OCI-LY1 (cell line): ENCODE measurements around the gene PHACTR2.
"Not testable (repeated sequence)": the region's sequence is repeated elsewhere in the genome, so short reads cannot be mapped to it uniquely, and the experiment has no call there.

Source experiments
- H2AFZ ChIP-seq: fragments of 200-600 bp; sonication (generic), shearing (Covaris generic); 2 replicates; pipeline ENCODE4 v1.6.0; 2014; ENCODE audit warnings: antibody characterized with exemption, mild to moderate bottlenecking, low read length
- H3F3A ChIP-seq: fragments of 200-600 bp; sonication (generic), shearing (Covaris generic); 2 replicates; pipeline ENCODE4 v1.6.0; 2014; ENCODE audit warnings: mild to moderate bottlenecking, antibody characterized with exemption, low read length, moderate library complexity; ENCODE audit not compliant: insufficient read depth
- H3K27ac ChIP-seq: fragments of 200-600 bp; sonication (generic); 2 replicates; pipeline ENCODE4 v1.5.1; 2014; ENCODE audit warnings: low read length, mixed run types, mild to moderate bottlenecking, low read depth; ENCODE audit not compliant: poor library complexity, severe bottlenecking
- H3K27me3 ChIP-seq: fragments of 200-600 bp; sonication (generic); 2 replicates; pipeline ENCODE4 v1.6.0; 2014; ENCODE audit warnings: antibody characterized with exemption, mild to moderate bottlenecking, low read length, moderate library complexity; ENCODE audit not compliant: insufficient read depth
- H3K36me3 ChIP-seq: fragments of 200-600 bp; sonication (generic); 2 replicates; pipeline ENCODE4 v1.6.1; 2014; ENCODE audit warnings: mild to moderate bottlenecking, antibody characterized with exemption, low read length, moderate library complexity, mixed read lengths; ENCODE audit not compliant: insufficient read depth
- H3K4me1 ChIP-seq: fragments of 200-600 bp; sonication (generic); 2 replicates; pipeline ENCODE4 v1.5.1; 2014; ENCODE audit warnings: mild to moderate bottlenecking, low read length, moderate library complexity; ENCODE audit not compliant: insufficient read depth, severe bottlenecking
- H3K4me2 ChIP-seq: fragments of 200-600 bp; sonication (generic), shearing (Covaris generic); 2 replicates; pipeline ENCODE4 v1.6.1; 2014; ENCODE audit warnings: low read length
- H3K4me3 ChIP-seq: fragments of 200-600 bp; sonication (generic); 2 replicates; pipeline ENCODE4 v1.5.1; 2014; ENCODE audit warnings: low read length, low read depth, mild to moderate bottlenecking, mixed read lengths; ENCODE audit not compliant: poor library complexity, severe bottlenecking
- H3K79me2 ChIP-seq: fragments of 200-600 bp; shearing (Covaris generic); 2 replicates; pipeline ENCODE4 v1.6.1; 2016; ENCODE audit warnings: mixed run types, low read length, mixed read lengths; ENCODE audit not compliant: insufficient read depth
- H3K9ac ChIP-seq: fragments of 200-600 bp; sonication (generic), shearing (Covaris generic); 2 replicates; pipeline ENCODE4 v1.6.1; 2014; ENCODE audit warnings: mild to moderate bottlenecking, low read length, mixed read lengths
- H3K9me2 ChIP-seq: fragments of 200-600 bp; sonication (generic), shearing (Covaris generic); 2 replicates; pipeline ENCODE4 v1.6.1; 2014; ENCODE audit warnings: low read depth, mild to moderate bottlenecking, low read length, mixed read lengths
- H3K9me3 ChIP-seq: fragments of 200-600 bp; shearing (Covaris generic); 2 replicates; pipeline ENCODE4 v1.6.1; 2014; ENCODE audit warnings: low read length, mixed read lengths
- H4K20me1 ChIP-seq: fragments of 200-600 bp; sonication (generic), shearing (Covaris generic); 2 replicates; pipeline ENCODE4 v1.6.0; 2016; ENCODE audit warnings: mild to moderate bottlenecking, low read length; ENCODE audit not compliant: insufficient read depth
- EZH2 ChIP-seq: fragments of 200-600 bp; sonication (generic), shearing (Covaris generic); IDR thresholded peaks from 2 replicates; pipeline ENCODE4 v1.8.0; 2017; ENCODE audit warnings: borderline replicate concordance, mixed run types, mild to moderate bottlenecking, antibody characterized with exemption, low read length, moderate library complexity, mixed read lengths
- TF ChIP-seq, protein P1 (sequence below): fragments of 200-600 bp; sonication (generic), shearing (Covaris generic); IDR thresholded peaks from 2 replicates; pipeline ENCODE4 v1.5.1; 2017; ENCODE audit warnings: mild to moderate bottlenecking, antibody characterized with exemption, low read length, moderate library complexity, mixed read lengths

Gene PHACTR2

DNA sequence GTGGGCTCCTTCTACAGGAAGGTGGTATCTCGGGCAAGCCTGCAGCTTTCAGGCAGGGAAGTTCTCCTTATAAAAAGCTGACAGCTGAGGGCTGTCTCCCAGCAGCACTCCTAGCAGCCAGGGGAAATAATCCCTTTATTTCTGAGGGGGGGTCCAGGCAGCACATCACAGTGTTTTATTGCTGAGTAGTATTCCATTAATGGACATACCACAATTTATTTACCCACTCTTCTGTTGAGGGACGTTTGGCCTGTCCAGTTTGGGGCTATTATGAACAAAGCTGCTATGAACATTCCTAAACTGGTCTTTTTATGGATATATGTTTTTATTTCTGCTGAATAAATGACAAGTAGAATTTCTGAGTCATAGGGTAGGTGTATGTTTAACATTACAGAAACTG is 20.0 kb upstream of the PHACTR2 start:
- Histone ChIP-seq H2AFZ (no peak overlapping the region), H4K20me1 (no peaks in the 10 kb centered on the region), H3K9ac (no peak overlapping the region), H3K9me3 (no peaks in the 10 kb centered on the region), H3K27ac (no peak overlapping the region), H3K79me2 (no peaks in the 10 kb centered on the region), H3F3A (no peaks in the 10 kb centered on the region), H3K4me1 (no peaks in the 10 kb centered on the region), H3K9me2 (no peaks in the 10 kb centered on the region), H3K4me3 (no peak overlapping the region), H3K27me3 (no peaks in the 10 kb centered on the region), H3K4me2 (no peak overlapping the region), H3K36me3 (no peaks in the 10 kb centered on the region)
- TF ChIP-seq, protein P1, sequence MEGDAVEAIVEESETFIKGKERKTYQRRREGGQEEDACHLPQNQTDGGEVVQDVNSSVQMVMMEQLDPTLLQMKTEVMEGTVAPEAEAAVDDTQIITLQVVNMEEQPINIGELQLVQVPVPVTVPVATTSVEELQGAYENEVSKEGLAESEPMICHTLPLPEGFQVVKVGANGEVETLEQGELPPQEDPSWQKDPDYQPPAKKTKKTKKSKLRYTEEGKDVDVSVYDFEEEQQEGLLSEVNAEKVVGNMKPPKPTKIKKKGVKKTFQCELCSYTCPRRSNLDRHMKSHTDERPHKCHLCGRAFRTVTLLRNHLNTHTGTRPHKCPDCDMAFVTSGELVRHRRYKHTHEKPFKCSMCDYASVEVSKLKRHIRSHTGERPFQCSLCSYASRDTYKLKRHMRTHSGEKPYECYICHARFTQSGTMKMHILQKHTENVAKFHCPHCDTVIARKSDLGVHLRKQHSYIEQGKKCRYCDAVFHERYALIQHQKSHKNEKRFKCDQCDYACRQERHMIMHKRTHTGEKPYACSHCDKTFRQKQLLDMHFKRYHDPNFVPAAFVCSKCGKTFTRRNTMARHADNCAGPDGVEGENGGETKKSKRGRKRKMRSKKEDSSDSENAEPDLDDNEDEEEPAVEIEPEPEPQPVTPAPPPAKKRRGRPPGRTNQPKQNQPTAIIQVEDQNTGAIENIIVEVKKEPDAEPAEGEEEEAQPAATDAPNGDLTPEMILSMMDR: no peak
- TF ChIP-seq EZH2: no peak

DNA sequence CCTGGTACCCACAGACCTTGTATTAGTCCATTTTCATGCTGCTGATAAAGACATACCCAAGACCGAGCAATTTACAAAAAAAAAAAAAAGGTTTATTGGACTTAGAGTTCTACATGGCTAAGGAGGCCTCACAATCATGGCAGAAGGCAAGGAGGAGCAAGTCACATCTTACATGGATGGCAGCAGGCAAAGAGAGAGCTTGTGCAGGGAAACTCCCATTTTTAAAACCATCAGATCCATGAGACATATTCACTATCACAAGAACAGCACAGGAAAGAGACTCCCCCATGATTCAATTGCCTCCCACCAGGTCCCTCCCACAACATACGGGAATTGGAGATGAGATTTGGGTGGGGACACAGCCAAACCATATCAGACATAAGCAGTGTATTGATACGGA is 17.6 kb upstream of the PHACTR2 start:
- not testable (repeated sequence) for H3K79me2 ChIP-seq, H3F3A ChIP-seq, H3K9me3 ChIP-seq, H3K9me2 ChIP-seq, H4K20me1 ChIP-seq, H2AFZ ChIP-seq, H3K27ac ChIP-seq, H3K9ac ChIP-seq, H3K4me3 ChIP-seq, H3K4me1 ChIP-seq, H3K36me3 ChIP-seq, H3K27me3 ChIP-seq, H3K4me2 ChIP-seq

DNA sequence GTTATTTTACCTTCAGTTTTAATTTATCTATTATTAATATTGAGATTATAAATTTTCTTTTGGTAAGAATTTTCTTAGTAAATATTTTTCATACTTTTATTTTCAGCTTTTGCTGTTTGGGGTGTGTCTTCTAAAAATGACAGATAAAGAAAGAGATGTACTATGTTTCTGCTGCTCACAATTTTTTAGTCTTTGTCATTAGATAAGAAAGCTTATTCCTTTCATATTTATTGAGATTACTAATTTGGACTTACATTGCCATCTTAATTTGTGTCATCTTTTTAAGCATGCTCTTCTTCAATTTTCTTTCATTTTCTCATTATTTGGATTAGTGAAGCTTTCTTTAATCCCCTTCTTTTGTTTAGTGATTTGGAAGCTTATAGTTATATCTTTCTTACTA is 13.6 kb upstream of the PHACTR2 start:
- no peaks in the 10 kb centered on the region for H3K4me1 ChIP-seq
- H3K4me2 ChIP-seq: no peak overlapping the region
- H4K20me1 ChIP-seq: no peaks in the 10 kb centered on the region
- no peak overlapping the region for H2AFZ ChIP-seq
- no peaks in the 10 kb centered on the region for H3K79me2 ChIP-seq
- H3K9me3 ChIP-seq: no peaks in the 10 kb centered on the region
- H3K27ac ChIP-seq: no peak overlapping the region
- no peaks in the 10 kb centered on the region for H3K27me3 ChIP-seq
- H3K9me2 ChIP-seq: no peaks in the 10 kb centered on the region
- no peaks in the 10 kb centered on the region for H3K36me3 ChIP-seq
- H3F3A ChIP-seq: no peaks in the 10 kb centered on the region
- H3K9ac ChIP-seq: no peak overlapping the region
- no peak overlapping the region for H3K4me3 ChIP-seq
- TF ChIP-seq, protein P1: no peak
- no peak for TF ChIP-seq EZH2

DNA sequence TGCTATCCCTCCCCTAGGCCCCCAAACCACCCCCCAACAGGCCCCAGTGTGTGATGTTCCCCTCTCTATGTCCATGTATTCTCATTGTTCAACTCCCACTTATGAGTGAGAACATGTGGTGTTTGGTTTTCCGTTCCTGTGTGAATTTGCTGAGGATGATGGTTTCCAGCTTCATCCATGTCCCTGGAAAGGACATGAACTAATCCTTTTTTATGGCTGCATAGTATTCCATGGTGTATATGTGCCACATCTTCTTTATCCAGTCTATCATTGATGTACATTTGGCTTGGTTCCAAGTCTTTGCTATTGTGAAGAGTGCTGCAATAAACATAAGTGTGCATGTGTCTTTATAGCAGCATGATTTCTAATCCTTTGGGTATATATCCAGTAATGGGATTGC is 11.8 kb upstream of the PHACTR2 start:
- not testable (repeated sequence) for H3K9me3 ChIP-seq, H3K4me3 ChIP-seq, H2AFZ ChIP-seq, H3K4me2 ChIP-seq, H3K4me1 ChIP-seq, H4K20me1 ChIP-seq, H3K36me3 ChIP-seq, H3K27me3 ChIP-seq, H3K79me2 ChIP-seq, H3K27ac ChIP-seq, H3F3A ChIP-seq, H3K9ac ChIP-seq, H3K9me2 ChIP-seq

DNA sequence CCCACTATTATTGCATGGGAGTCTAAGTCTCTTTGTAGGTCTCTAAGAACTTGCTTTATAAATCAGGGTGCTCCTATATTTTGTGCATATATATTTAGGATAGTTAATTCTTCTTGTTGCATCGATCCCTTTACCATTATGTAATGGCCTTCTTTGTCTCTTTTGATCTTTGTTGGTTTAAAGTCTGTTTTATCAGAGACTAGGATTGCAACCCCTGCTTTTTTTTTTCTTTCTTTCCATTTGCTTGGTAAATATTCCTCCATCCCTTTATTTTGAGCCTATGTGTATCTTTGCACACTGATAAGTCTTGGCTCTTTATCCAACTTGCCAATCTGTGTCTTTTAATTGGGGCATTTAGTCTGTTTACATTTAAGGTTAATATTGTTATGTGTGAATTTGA is 8.3 kb upstream of the PHACTR2 start:
- H2AFZ ChIP-seq, H3K9me3 ChIP-seq, H3K27ac ChIP-seq, H3F3A ChIP-seq, H3K4me1 ChIP-seq, H3K9me2 ChIP-seq, H3K36me3 ChIP-seq, H3K4me2 ChIP-seq, H3K9ac ChIP-seq, H4K20me1 ChIP-seq, H3K27me3 ChIP-seq, H3K79me2 ChIP-seq, H3K4me3 ChIP-seq: not testable (repeated sequence)
